Activated CD8-positive, alpha-beta T cell treated with anti-CD3 and anti-CD28 coated beads, Interleukin-2, amount 10 ng/mL, durations not matched to agents 7 days and 5 days (primary cell): ENCODE measurements around the gene PXT1. TPM values are rescaled to one million over a fixed set of nuclear protein-coding genes. Genes with fewer than 3 reads are reported as not detected.
A peak's percentile ranks its signal among the peaks of the same experiment; 100 is the strongest.
"Not testable (repeated sequence)": the region's sequence is repeated elsewhere in the genome, so short reads cannot be mapped to it uniquely, and the experiment has no call there.

ENCODE experiments used
- ATAC-seq: fragments of 150-1000 bp; cut with Tn5 transposase; one replicate; pipeline ENCODE4 v1.10.0; 2021; ENCODE audit warnings: moderate library complexity
- CTCF ChIA-PET: fragments of 350-600 bp; sonication (Branson Sonifier 250); formaldehyde crosslinking; loops from one replicate; lab custom pipeline; 2021; ENCODE audit warnings: antibody characterized with exemption; lab: Charles Lee
- POLR2A ChIA-PET: fragments of 350-600 bp; sonication (Branson Sonifier 250); formaldehyde crosslinking; loops from one replicate; lab custom pipeline; 2021; ENCODE audit warnings: antibody characterized with exemption; lab: Charles Lee
- DNase-seq: peaks from one replicate; pipeline ENCODE4 v3.0.0-alpha.2; 2020
- H3K27ac Mint-ChIP-seq: one replicate; pipeline ENCODE4 v1.8.0; 2021; ENCODE audit warnings: mild to moderate bottlenecking, mixed read lengths
- H3K27me3 Mint-ChIP-seq: one replicate; pipeline ENCODE4 v1.8.0; 2021; ENCODE audit warnings: low read depth, mixed read lengths
- H3K36me3 Mint-ChIP-seq: one replicate; pipeline ENCODE4 v1.8.0; 2021; ENCODE audit warnings: low read depth, mixed read lengths
- H3K4me1 Mint-ChIP-seq: one replicate; pipeline ENCODE4 v1.8.0; 2021; ENCODE audit warnings: low read depth, mixed read lengths
- H3K4me3 Mint-ChIP-seq: one replicate; pipeline ENCODE4 v1.8.0; 2021; ENCODE audit warnings: mild to moderate bottlenecking, mixed read lengths
- H3K9me3 Mint-ChIP-seq: one replicate; pipeline ENCODE4 v1.8.0; 2022; ENCODE audit warnings: mixed read lengths; ENCODE audit not compliant: insufficient read depth
- total RNA-seq, 2 experiments: library from RNA; stranded (reverse); gene quantifications; one replicate each; pipeline ENCODE4 v1.2.3, GENCODE V29; 2021

The PXT1 gene
- total RNA-seq, 2 experiments from 2014 or later: 0.16 TPM

GRCh38 chr6:36469148-36469661 is 26.6 kb upstream of the PXT1 start:
- no peak for ATAC-seq
- DNase-seq: no peak
- CTCF ChIA-PET: interaction anchor here (1.0 kb wide), 1 partner anchor 46 kb away, joined by 3 read pairs; no protein-coding TSS in a partner anchor
- Mint-ChIP-seq H3K9me3 (no peaks in the 10 kb centered on the region), H3K4me1 (peaks cover 4% of the 10 kb centered on the region), H3K27ac (no peak overlapping the region), H3K27me3 (no peaks in the 10 kb centered on the region), H3K36me3 (peaks cover 26% of the 10 kb centered on the region), H3K4me3 (no peak overlapping the region)
- POLR2A ChIA-PET: no interaction called here

DNA sequence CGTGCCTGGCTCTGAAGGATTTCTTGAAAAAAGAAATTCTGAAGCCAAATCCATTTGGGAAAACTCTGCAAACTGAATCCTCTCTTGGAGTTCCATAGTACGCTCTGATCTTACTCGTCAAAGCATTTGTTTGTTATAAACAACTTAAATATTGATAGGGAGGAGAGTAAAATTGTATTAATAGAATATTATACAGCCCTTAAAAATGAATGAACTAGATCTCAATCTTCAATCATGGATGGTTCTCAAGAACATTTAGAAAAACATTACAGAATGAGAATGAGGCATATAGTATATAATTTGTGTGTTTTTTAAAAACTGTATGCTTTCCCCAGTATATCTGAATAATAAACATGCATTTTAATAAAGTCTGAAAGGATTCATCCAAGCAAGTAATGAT is 25.0 kb upstream of the PXT1 start:
- no peak for DNase-seq
- ChIA-PET CTCF (no interaction called here), POLR2A (no interaction called here)
- H3K27ac Mint-ChIP-seq: no peak overlapping the region
- peaks cover 4% of the 10 kb centered on the region for H3K4me1 Mint-ChIP-seq
- ATAC-seq: no peak
- no peaks in the 10 kb centered on the region for H3K9me3 Mint-ChIP-seq
- no peaks in the 10 kb centered on the region for H3K27me3 Mint-ChIP-seq
- peaks cover 28% of the 10 kb centered on the region for H3K36me3 Mint-ChIP-seq
- no peak overlapping the region for H3K4me3 Mint-ChIP-seq

GRCh38 chr6:36464233-36464632 is 21.6 kb upstream of the PXT1 start:
- ChIA-PET POLR2A (no interaction called here), CTCF (no interaction called here)
- Mint-ChIP-seq H3K4me3 (no peak overlapping the region), H3K27me3 (no peaks in the 10 kb centered on the region), H3K36me3 (peaks cover 34% of the 10 kb centered on the region), H3K4me1 (peaks cover 6% of the 10 kb centered on the region), H3K9me3 (no peaks in the 10 kb centered on the region), H3K27ac (no peak overlapping the region)
- ATAC-seq (no peak), DNase-seq (no peak)

GRCh38 chr6:36463676-36464075 is 21.0 kb upstream of the PXT1 start:
- Mint-ChIP-seq H3K4me1 (peaks cover 3% of the 10 kb centered on the region), H3K27ac (no peak overlapping the region), H3K27me3 (no peaks in the 10 kb centered on the region), H3K36me3 (peaks cover 34% of the 10 kb centered on the region), H3K9me3 (no peaks in the 10 kb centered on the region), H3K4me3 (no peak overlapping the region)
- no peak for ATAC-seq
- POLR2A ChIA-PET: no interaction called here
- CTCF ChIA-PET: no interaction called here
- DNase-seq: no peak

DNA sequence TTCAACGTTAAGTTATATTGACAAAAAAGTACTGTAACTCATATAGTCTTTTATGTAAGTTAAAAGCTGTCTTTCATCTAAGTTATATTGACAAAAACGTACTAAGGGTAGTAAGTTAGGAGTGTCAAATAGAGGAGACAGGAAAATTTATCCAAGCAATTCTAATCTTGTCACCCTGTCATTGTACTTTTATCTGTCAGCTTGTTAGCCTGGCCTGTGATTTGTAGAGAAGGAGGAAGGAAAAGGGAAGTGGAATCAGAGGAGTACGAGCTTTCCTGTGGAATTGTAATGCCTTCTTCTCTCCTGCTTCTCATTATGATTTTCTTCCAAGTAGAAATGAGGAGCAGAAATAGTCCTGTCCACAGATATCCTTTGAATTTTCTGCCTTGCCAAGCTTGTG is 19.0 kb upstream of the PXT1 start:
- Mint-ChIP-seq H3K9me3 (no peaks in the 10 kb centered on the region), H3K4me3 (no peak overlapping the region), H3K36me3 (peaks cover 39% of the 10 kb centered on the region), H3K27me3 (no peaks in the 10 kb centered on the region), H3K27ac (no peak overlapping the region), H3K4me1 (peaks cover 3% of the 10 kb centered on the region)
- DNase-seq: no peak
- no peak for ATAC-seq
- POLR2A ChIA-PET: no interaction called here
- CTCF ChIA-PET: interaction anchor here (1.0 to 1.6 kb wide), 3 partner anchors 38 to 298 kb away, joined by 3 to 5 read pairs (median 3); no protein-coding TSS in a partner anchor

- CTCF ChIA-PET: no interaction called here
- Mint-ChIP-seq H3K9me3 (no peaks in the 10 kb centered on the region), H3K27me3 (no peaks in the 10 kb centered on the region), H3K27ac (no peak overlapping the region), H3K4me1 (peaks cover 3% of the 10 kb centered on the region), H3K4me3 (no peak overlapping the region), H3K36me3 (peaks cover 37% of the 10 kb centered on the region)
- POLR2A ChIA-PET: no interaction called here
- DNase-seq (no peak), ATAC-seq (no peak)
Observed at GRCh38 chr6:36460916-36461315, 18.3 kb upstream of the PXT1 start.

- no peak overlapping the region for H3K27ac Mint-ChIP-seq
- no peak overlapping the region for H3K4me3 Mint-ChIP-seq
- H3K4me1 Mint-ChIP-seq: peaks cover 3% of the 10 kb centered on the region
- H3K27me3 Mint-ChIP-seq: no peaks in the 10 kb centered on the region
- H3K36me3 Mint-ChIP-seq: peaks cover 35% of the 10 kb centered on the region
- DNase-seq (no peak), ATAC-seq (no peak)
- H3K9me3 Mint-ChIP-seq: no peaks in the 10 kb centered on the region
- ChIA-PET POLR2A (interaction anchor here (0.6 to 0.7 kb wide), 3 partner anchors 45 to 356 kb away, joined by 4 to 6 read pairs (median 4); no protein-coding TSS in a partner anchor), CTCF (no interaction called here)
Observed at GRCh38 chr6:36459501-36459900, 16.8 kb upstream of the PXT1 start.

- CTCF ChIA-PET: no interaction called here
Observed at GRCh38 chr6:36455486-36456027, 12.9 kb upstream of the PXT1 start.

GRCh38 chr6:36452897-36453296 is 10.2 kb upstream of the PXT1 start:
- ATAC-seq, H3K4me1 Mint-ChIP-seq, H3K27me3 Mint-ChIP-seq, DNase-seq, POLR2A ChIA-PET, H3K27ac Mint-ChIP-seq, H3K9me3 Mint-ChIP-seq, H3K4me3 Mint-ChIP-seq: not testable (repeated sequence)
- CTCF ChIA-PET: interaction anchor here (1.1 kb wide), 1 partner anchor 30 kb away, joined by 5 read pairs; no protein-coding TSS in a partner anchor
- peaks cover 41% of the 10 kb centered on the region for H3K36me3 Mint-ChIP-seq

More at GRCh38 chr6:36455486-36456027, 12.9 kb upstream of the PXT1 start:
- Mint-ChIP-seq H3K27me3 (no peaks in the 10 kb centered on the region), H3K4me1 (no peaks in the 10 kb centered on the region), H3K9me3 (no peaks in the 10 kb centered on the region), H3K36me3 (peaks cover 27% of the 10 kb centered on the region), H3K4me3 (no peak overlapping the region), H3K27ac (no peak overlapping the region)
- DNase-seq: no peak
- POLR2A ChIA-PET: no interaction called here
- no peak for ATAC-seq

DNA sequence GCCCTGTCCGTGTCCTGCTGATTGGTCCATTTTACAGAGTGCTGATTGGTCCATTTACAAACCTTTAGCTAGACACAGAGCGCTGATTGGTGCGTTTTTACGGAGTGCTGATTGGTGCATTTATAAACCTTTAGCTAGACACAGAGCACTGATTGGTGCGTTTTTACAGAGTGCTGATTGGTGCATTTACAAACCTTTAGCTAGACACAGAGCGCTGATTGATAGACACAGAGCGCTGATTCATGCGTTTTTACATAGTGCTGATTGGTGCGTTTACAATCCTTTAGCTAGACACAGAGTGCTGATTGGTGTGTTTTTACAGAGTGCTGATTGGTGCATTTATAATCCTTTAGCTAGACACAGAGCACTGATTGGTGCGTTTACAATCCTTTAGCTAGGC is 6.5 kb upstream of the PXT1 start:
- CTCF ChIA-PET: interaction anchor here (0.7 kb wide), 1 partner anchor 63 kb away, joined by 3 read pairs; no protein-coding TSS in a partner anchor
- H3K9me3 Mint-ChIP-seq, ATAC-seq, POLR2A ChIA-PET, H3K27me3 Mint-ChIP-seq, DNase-seq, H3K27ac Mint-ChIP-seq, H3K4me3 Mint-ChIP-seq: not testable (repeated sequence)
- Mint-ChIP-seq H3K36me3 (peaks cover 44% of the 10 kb centered on the region), H3K4me1 (peaks cover 24% of the 10 kb centered on the region)

DNA sequence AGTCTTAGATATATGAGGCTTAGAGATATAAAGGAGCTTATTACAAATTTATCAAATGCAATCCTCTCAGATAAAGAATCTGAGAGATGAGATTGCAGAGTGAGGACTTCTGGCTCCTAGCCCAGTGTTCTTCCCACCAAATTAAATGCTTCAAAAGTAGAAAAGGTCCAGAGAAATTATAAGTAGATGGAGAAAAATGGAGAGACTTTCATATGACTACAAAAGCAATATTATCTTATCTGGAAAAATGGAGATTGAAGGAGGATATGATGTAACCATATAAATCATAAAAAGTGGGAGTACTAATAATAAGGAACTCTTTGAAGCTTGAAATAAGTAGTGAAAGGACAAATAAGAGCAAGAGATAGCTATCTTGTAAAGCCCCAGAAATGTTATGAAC is 3.0 kb upstream of the PXT1 start:
- CTCF ChIA-PET: no interaction called here
- H3K27ac Mint-ChIP-seq: no peak overlapping the region
- peaks cover 42% of the 10 kb centered on the region for H3K36me3 Mint-ChIP-seq
- POLR2A ChIA-PET: no interaction called here
- DNase-seq (no peak), ATAC-seq (no peak)
- H3K27me3 Mint-ChIP-seq: no peaks in the 10 kb centered on the region
- peaks cover 5% of the 10 kb centered on the region for H3K9me3 Mint-ChIP-seq
- peak overlapping the region; percentile 1 for H3K4me3 Mint-ChIP-seq
- peaks cover 45% of the 10 kb centered on the region for H3K4me1 Mint-ChIP-seq

GRCh38 chr6:36444470-36444869 is 1.8 kb upstream of the PXT1 start:
- ATAC-seq (no peak), DNase-seq (no peak)
- H3K36me3 Mint-ChIP-seq: peaks cover 39% of the 10 kb centered on the region
- ChIA-PET POLR2A (interaction anchor here (0.7 kb wide), 1 partner anchor 218 kb away, joined by 3 read pairs; no protein-coding TSS in a partner anchor), CTCF (no interaction called here)
- peak overlapping the region; percentile 96 for H3K4me3 Mint-ChIP-seq
- no peaks in the 10 kb centered on the region for H3K27me3 Mint-ChIP-seq
- H3K27ac Mint-ChIP-seq: peak overlapping the region; percentile 50
- H3K4me1 Mint-ChIP-seq: peaks cover 43% of the 10 kb centered on the region
- H3K9me3 Mint-ChIP-seq: peaks cover 5% of the 10 kb centered on the region
